ENCODE data around the gene EPB41. TPM values are rescaled to one million over a fixed set of nuclear protein-coding genes. Genes with fewer than 3 reads are reported as not detected.

The EPB41 gene
- total and polyA plus RNA-seq, 9 of the 15 experiments (the other 6 are each of a cell fraction or from before 2014, with no cell fraction given): 3.7 to 213 (median 141) TPM

GRCh38 chr1:28914228-28915030 lies at the start of gene EPB41 (continued):
- TF ChIP-seq ZBTB33 (CRISPR knock-in tag; IDR thresholded peaks at IDR 0.05): no peak
- no peak for TF ChIP-seq TFE3 (CRISPR knock-in tag; IDR thresholded peaks at IDR 0.05)
- no peak for TF ChIP-seq MYBL2 (IDR thresholded peaks at IDR 0.05; ENCODE audit: low read depth)
- TF ChIP-seq MYBL2 (CRISPR knock-in tag; IDR thresholded peaks at IDR 0.05; ENCODE audit: borderline replicate concordance): no peak
- no peak for TF ChIP-seq MAFK (IDR thresholded peaks at IDR 0.05; ENCODE audit: low read length)
- TF ChIP-seq KAT8 (IDR thresholded peaks at IDR 0.05; ENCODE audit: low read depth): no peak
- TF ChIP-seq XRCC3 (IDR thresholded peaks at IDR 0.05): no peak
- TF ChIP-seq ZNF224 (CRISPR knock-in tag; IDR thresholded peaks at IDR 0.05): no peak
- TF ChIP-seq ZNF584 (CRISPR knock-in tag; IDR thresholded peaks at IDR 0.05; ENCODE audit: low read depth): no peak
- TF ChIP-seq NEUROD1 (IDR thresholded peaks at IDR 0.05; ENCODE audit: borderline replicate concordance, low read depth, low read length, partially characterized antibody): no peak
- TF ChIP-seq VEZF1 (CRISPR knock-in tag; IDR thresholded peaks at IDR 0.05): peak; percentile 98
- no peak for TF ChIP-seq KAT2B (IDR thresholded peaks at IDR 0.05; ENCODE audit: low read depth, low read length)
- no peak for TF ChIP-seq ZNF583 (CRISPR knock-in tag; IDR thresholded peaks at IDR 0.05)
- no peak for TF ChIP-seq PBX2 (CRISPR knock-in tag; IDR thresholded peaks at IDR 0.05; ENCODE audit: low read depth)
- no peak for TF ChIP-seq PBX2 (tag; conservative IDR thresholded peaks at IDR 0.05; ENCODE audit: low read depth)
- no peak for TF ChIP-seq ZHX1 (conservative IDR thresholded peaks at IDR 0.05; ENCODE audit: low read length)
- no peak for TF ChIP-seq ZZZ3 (IDR thresholded peaks at IDR 0.05)
